IMR-90 (cell line): ENCODE results near the gene SPARCL1. TPM values are rescaled to one million over a fixed set of nuclear protein-coding genes. Genes with fewer than 3 reads are reported as not detected.
"Not testable (repeated sequence)": the region's sequence is repeated elsewhere in the genome, so short reads cannot be mapped to it uniquely, and the experiment has no call there.

Source experiments
- ATAC-seq: fragments of 200-7000 bp; cut with Tn5 transposase; 2 replicates; pipeline ENCODE4 v1.9.1; 2020; ENCODE audit warnings: low read depth, mild to moderate bottlenecking, moderate library complexity
- BruUV-seq: library from RNA; stranded (reverse); fragments of 400-500 nt; replicated peaks from 2 replicates; lab custom pipeline; 2021; lab: Mats Ljungman, UMichigan
- CTCF ChIA-PET: fragments of 300-600 bp; formaldehyde crosslinking; extraction: SDS; loops from one replicate; lab custom pipeline; 2021; ENCODE audit warnings: antibody characterized with exemption; lab: Yijun Ruan, JAX
- POLR2A ChIA-PET: fragments of 300-600 bp; sonication (Branson Sonifier 250); formaldehyde crosslinking; loops from one replicate; lab custom pipeline; 2022; ENCODE audit warnings: antibody characterized with exemption; ENCODE audit not compliant: unreplicated experiment; lab: Charles Lee
- DNase-seq: peaks from one replicate; pipeline ENCODE4 v3.0.0; 2013
- H2AFZ ChIP-seq: replicated peaks from 2 replicates; pipeline ENCODE3; 2013; ENCODE audit warnings: low read length, mild to moderate bottlenecking; ENCODE audit not compliant: poor library complexity
- H2AK5ac ChIP-seq: 2 replicates; pipeline ENCODE4 v1.6.1; 2013; ENCODE audit warnings: low read depth, low read length, inconsistent platforms
- H2AK9ac ChIP-seq: replicated peaks from 2 replicates; pipeline ENCODE3; 2013; ENCODE audit warnings: mild to moderate bottlenecking, low read depth, low read length, moderate library complexity; ENCODE audit not compliant: poor library complexity
- H2BK120ac ChIP-seq: 2 replicates; pipeline ENCODE4 v1.6.1; 2013; ENCODE audit warnings: low read depth, low read length, inconsistent platforms
- H2BK15ac ChIP-seq: 3 replicates; pipeline ENCODE4 v1.6.1; 2013; ENCODE audit warnings: low read depth, low read length, inconsistent platforms
- H2BK20ac ChIP-seq: 2 replicates; pipeline ENCODE4 v1.6.1; 2013; ENCODE audit warnings: low read depth, mild to moderate bottlenecking, inconsistent platforms, low read length, moderate library complexity
- H2BK5ac ChIP-seq: 2 replicates; pipeline ENCODE4 v1.6.1; 2013; ENCODE audit warnings: mild to moderate bottlenecking, low read depth, low read length, inconsistent platforms; ENCODE audit not compliant: poor library complexity, severe bottlenecking
- H3K14ac ChIP-seq: replicated peaks from 2 replicates; pipeline ENCODE4 v1.6.1; 2013; ENCODE audit warnings: low read depth, low read length, inconsistent platforms
- H3K18ac ChIP-seq: 2 replicates; pipeline ENCODE4 v1.6.1; 2013; ENCODE audit warnings: low read depth, low read length, control low read depth
- H3K23ac ChIP-seq: 2 replicates; pipeline ENCODE4 v1.6.1; 2013; ENCODE audit warnings: low read depth, low read length, inconsistent platforms
- H3K27ac ChIP-seq: 2 replicates; pipeline ENCODE4 v1.5.1; 2013; ENCODE audit warnings: mild to moderate bottlenecking, control low read depth, low read length; ENCODE audit not compliant: insufficient read depth
- H3K27me3 ChIP-seq: 2 replicates; pipeline ENCODE4 v1.6.1; 2013; ENCODE audit warnings: low read length; ENCODE audit not compliant: control insufficient read depth, insufficient read depth
- H3K36me3 ChIP-seq: 2 replicates; pipeline ENCODE4 v1.6.1; 2013; ENCODE audit warnings: low read length, mixed read lengths; ENCODE audit not compliant: control insufficient read depth, insufficient read depth
- H3K4ac ChIP-seq: 2 replicates; pipeline ENCODE4 v1.6.1; 2013; ENCODE audit warnings: low read depth, low read length, inconsistent platforms
- H3K4me1 ChIP-seq: 2 replicates; pipeline ENCODE4 v1.6.1; 2013; ENCODE audit warnings: low read length, mixed read lengths; ENCODE audit not compliant: control insufficient read depth, insufficient read depth
- H3K4me2 ChIP-seq: 2 replicates; pipeline ENCODE4 v1.6.1; 2013; ENCODE audit warnings: low read depth, mild to moderate bottlenecking, control low read depth, low read length, moderate library complexity
- H3K4me3 ChIP-seq: 2 replicates; pipeline ENCODE4 v1.5.1; 2013; ENCODE audit warnings: low read depth, mild to moderate bottlenecking, control low read depth, low read length, moderate library complexity; ENCODE audit not compliant: insufficient read depth
- H3K56ac ChIP-seq: 2 replicates; pipeline ENCODE4 v1.6.1; 2013; ENCODE audit warnings: low read length, inconsistent platforms; ENCODE audit not compliant: insufficient read depth; ENCODE audit errors: extremely low read depth
- H3K79me1 ChIP-seq, 2 experiments: 2 replicates each; pipeline ENCODE4 v1.6.1; 2013; ENCODE audit warnings: low read length in 2 of 2, inconsistent platforms in 1 of 2, low read depth in 1 of 2
- H3K9ac ChIP-seq: 2 replicates; pipeline ENCODE4 v1.6.1; 2013; ENCODE audit warnings: low read depth, low read length, control low read depth
- H3K9me1 ChIP-seq: 2 replicates; pipeline ENCODE4 v1.6.1; 2013; ENCODE audit warnings: low read length, inconsistent platforms; ENCODE audit not compliant: insufficient read depth
- H3K9me3 ChIP-seq: 2 replicates; pipeline ENCODE4 v1.6.1; 2013; ENCODE audit warnings: low read length; ENCODE audit not compliant: control insufficient read depth, insufficient read depth
- H4K20me1 ChIP-seq: 2 replicates; pipeline ENCODE4 v1.6.1; 2013; ENCODE audit warnings: low read length, inconsistent platforms; ENCODE audit not compliant: insufficient read depth
- H4K5ac ChIP-seq: 2 replicates; pipeline ENCODE4 v1.6.1; 2013; ENCODE audit warnings: mild to moderate bottlenecking, low read depth, low read length, control low read depth
- H4K8ac ChIP-seq, 2 experiments: 2 replicates each; pipeline ENCODE4 v1.6.1; 2013; ENCODE audit warnings: low read depth in 2 of 2, low read length in 2 of 2, control low read depth in 1 of 2, inconsistent platforms in 1 of 2
- H4K91ac ChIP-seq: 2 replicates; pipeline ENCODE4 v1.6.1; 2013; ENCODE audit warnings: low read depth, low read length, inconsistent platforms; ENCODE audit not compliant: insufficient read depth
- WGBS, 2 experiments: methylation state at CpG; one replicate each; pipeline versions ENCODE4 v1.1.5 to v1.1.7; 2013; ENCODE audit warnings: missing lambda C conversion rate in 2 of 2; ENCODE audit not compliant: insufficient read length in 1 of 2; ENCODE audit errors: extremely low coverage in 2 of 2; 5-methylcytosine and 5-hydroxymethylcytosine counted together
- dilution Hi-C: fragments of 300-500 bp; cut with HindIII; formaldehyde crosslinking; loops from one replicate; pipeline ENCODE4 v1.14.3; 2018; ENCODE audit warnings: low sequenced_read_pairs; ENCODE audit not compliant: unreplicated experiment
- in situ Hi-C: fragments of 300-500 bp; cut with MboI; formaldehyde crosslinking; loops from 3 replicates; pipeline ENCODE4 v1.14.3; 2019; ENCODE audit warnings: low sequenced_read_pairs, inconsistent platforms, mixed read lengths
- intact Hi-C: fragments of 100-400 bp; cut with micrococcal nuclease; formaldehyde crosslinking; loops from 2 replicates; pipeline ENCODE4 v1.10.0; 2022
- polyA plus RNA-seq, 3 experiments: library from polyadenylated mRNA; depleted of rRNA; stranded (reverse); fragments of >200 nt; gene quantifications; 2 replicates each; pipeline ENCODE4 v1.2.3, GENCODE V29; 2012; ENCODE audit warnings: low replicate concordance in 1 of 3
- total RNA-seq: library from RNA; depleted of rRNA; stranded (reverse); fragments of >200 nt; gene quantifications from 2 replicates; pipeline ENCODE4 v1.2.3, GENCODE V29; 2012

Gene SPARCL1
- total and polyA plus RNA-seq, 2 of the 4 experiments (the other 2 are of a cell fraction), result not detected

DNA sequence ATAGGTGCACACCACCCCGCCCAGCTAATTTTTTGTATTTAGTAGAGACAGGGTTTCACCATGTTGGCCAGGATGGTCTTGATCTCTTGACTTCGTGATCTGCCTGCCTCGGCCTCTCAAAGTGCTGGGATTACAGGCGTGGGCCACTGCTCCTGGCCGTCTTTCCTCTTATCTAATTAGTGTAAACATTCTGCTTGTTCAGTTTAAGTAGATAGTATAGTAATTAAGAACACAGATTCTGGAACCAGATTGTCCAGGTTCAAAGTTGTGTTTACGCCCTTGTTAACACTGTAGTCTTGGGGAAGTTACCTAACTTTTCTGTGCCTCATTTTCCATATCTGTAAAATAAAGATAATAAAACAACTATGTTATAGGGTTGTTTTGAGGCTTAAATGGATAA is 82.8 kb downstream of the SPARCL1 start:
- BruUV-seq, H3K79me1 ChIP-seq, H4K8ac ChIP-seq, H3K23ac ChIP-seq, H3K4ac ChIP-seq, H3K4me1 ChIP-seq, H4K91ac ChIP-seq, H4K20me1 ChIP-seq, in situ Hi-C loops, ATAC-seq, H3K4me2 ChIP-seq, H4K5ac ChIP-seq, H2BK15ac ChIP-seq, H2AK5ac ChIP-seq, H3K18ac ChIP-seq, H3K9ac ChIP-seq, H2BK5ac ChIP-seq, H3K56ac ChIP-seq, dilution Hi-C loops, intact Hi-C loops, H2AFZ ChIP-seq, H3K14ac ChIP-seq, DNase-seq, H3K4me3 ChIP-seq, H3K27me3 ChIP-seq, H3K9me1 ChIP-seq, H2BK20ac ChIP-seq, POLR2A ChIA-PET, H2BK120ac ChIP-seq, H2AK9ac ChIP-seq, H3K36me3 ChIP-seq, H3K9me3 ChIP-seq, H3K27ac ChIP-seq: not testable (repeated sequence)
- WGBS, 2 experiments, result no CpG with 5 or more reads among the region's 6 CpGs
- CTCF ChIA-PET, result interaction anchor here (0.5 kb wide), 1 partner anchor 77 kb away, joined by 5 read pairs; no protein-coding TSS in a partner anchor
